PC-3 (cell line): ENCODE results near the gene FNBP1L. TPM values are rescaled to one million over a fixed set of nuclear protein-coding genes. Genes with fewer than 3 reads are reported as not detected.

Source experiments
- ATAC-seq: fragments of 200-7000 bp; cut with Tn5 transposase; 2 replicates; pipeline ENCODE4 v1.9.1; 2020; ENCODE audit warnings: mild to moderate bottlenecking, moderate library complexity
- BruUV-seq: library from RNA; stranded (reverse); fragments of 400-500 nt; replicated peaks from 2 replicates; lab custom pipeline; 2021; lab: Mats Ljungman, UMichigan
- CTCF ChIA-PET: fragments of 300-600 bp; sonication (Branson Sonifier 250); formaldehyde crosslinking; loops from one replicate; lab custom pipeline; 2022; ENCODE audit warnings: antibody characterized with exemption; lab: Charles Lee
- POLR2A ChIA-PET: fragments of 300-600 bp; sonication (Branson Sonifier 250); formaldehyde crosslinking; loops from one replicate; lab custom pipeline; 2022; ENCODE audit warnings: antibody characterized with exemption; ENCODE audit not compliant: unreplicated experiment; lab: Charles Lee
- DNase-seq: peaks from one replicate; pipeline ENCODE4 v3.0.0-alpha.2; 2015
- H2AFZ ChIP-seq: fragments of 300-600 bp; sonication (generic); 2 replicates; pipeline ENCODE4 v1.6.0; 2016; ENCODE audit warnings: antibody characterized with exemption, low read length
- H3F3A ChIP-seq: fragments of 300-600 bp; sonication (generic); one replicate; pipeline ENCODE4 v1.6.0; 2017; ENCODE audit warnings: antibody characterized with exemption, low read length, control low read depth, mild to moderate bottlenecking; ENCODE audit not compliant: unreplicated experiment
- H3K27ac ChIP-seq: fragments of 300-600 bp; sonication (generic); 2 replicates; pipeline ENCODE4 v1.5.1; 2016; ENCODE audit warnings: mild to moderate bottlenecking, low read length
- H3K27me3 ChIP-seq: fragments of 300-600 bp; sonication (generic); 2 replicates; pipeline ENCODE4 v1.6.1; 2016; ENCODE audit warnings: low read length, mixed read lengths
- H3K36me3 ChIP-seq: fragments of 300-600 bp; sonication (generic); 2 replicates; pipeline ENCODE4 v1.6.1; 2016; ENCODE audit warnings: low read depth, mixed run types, low read length, mixed read lengths
- H3K4me1 ChIP-seq: fragments of 300-600 bp; sonication (generic); 2 replicates; pipeline ENCODE4 v1.5.1; 2016; ENCODE audit warnings: low read length; ENCODE audit not compliant: insufficient read depth
- H3K4me2 ChIP-seq: fragments of 300-600 bp; sonication (generic); 2 replicates; pipeline ENCODE4 v1.6.0; 2016; ENCODE audit warnings: low read length
- H3K4me3 ChIP-seq: fragments of 300-600 bp; sonication (generic); 2 replicates; pipeline ENCODE4 v1.5.1; 2016; ENCODE audit warnings: mild to moderate bottlenecking, low read length, mixed read lengths
- H3K79me2 ChIP-seq: fragments of 300-600 bp; sonication (generic); 2 replicates; pipeline ENCODE4 v1.6.1; 2017; ENCODE audit warnings: low read length, mixed read lengths
- H3K9ac ChIP-seq: fragments of 300-600 bp; sonication (generic); 2 replicates; pipeline ENCODE4 v1.6.0; 2016; ENCODE audit warnings: mild to moderate bottlenecking, low read length
- H3K9me2 ChIP-seq: fragments of 300-600 bp; sonication (generic); replicated peaks from 2 replicates; pipeline ENCODE4 v1.6.1; 2016; ENCODE audit warnings: mixed run types, low read length, mixed read lengths
- H3K9me3 ChIP-seq: fragments of 300-600 bp; sonication (generic); 2 replicates; pipeline ENCODE4 v1.6.1; 2016; ENCODE audit warnings: low read length, mixed read lengths
- H4K20me1 ChIP-seq: fragments of 300-600 bp; sonication (generic); 2 replicates; pipeline ENCODE4 v1.6.1; 2016; ENCODE audit warnings: low read length, mixed read lengths
- EZH2 ChIP-seq: fragments of 300-600 bp; sonication (generic); IDR thresholded peaks from one replicate; pipeline ENCODE4 v1.6.1; 2017; ENCODE audit warnings: antibody characterized with exemption, mild to moderate bottlenecking, low read length; ENCODE audit not compliant: unreplicated experiment
- EZH2phosphoT487 ChIP-seq: fragments of 300-600 bp; sonication (generic); IDR thresholded peaks from 2 replicates; pipeline ENCODE4 v1.6.1; 2018; ENCODE audit warnings: mild to moderate bottlenecking, antibody characterized with exemption, low read length, borderline replicate concordance
- intact Hi-C: fragments of 100-400 bp; cut with micrococcal nuclease; formaldehyde crosslinking; loops from 2 replicates; pipeline ENCODE4 v1.9.0; 2023
- total RNA-seq: library from RNA; depleted of rRNA; stranded (reverse); fragments of >200 nt; gene quantifications from 2 replicates; pipeline ENCODE4 v1.2.3, GENCODE V29; 2014
- TF ChIP-seq, protein P1 (sequence below): fragments of 300-600 bp; sonication (generic); conservative IDR thresholded peaks from 2 replicates; pipeline ENCODE4 v1.5.1; 2017; ENCODE audit warnings: antibody characterized with exemption, low read depth, mild to moderate bottlenecking, low read length

FNBP1L gene
- total RNA-seq, 1 experiment from 2014 or later = 28.3 TPM

DNA sequence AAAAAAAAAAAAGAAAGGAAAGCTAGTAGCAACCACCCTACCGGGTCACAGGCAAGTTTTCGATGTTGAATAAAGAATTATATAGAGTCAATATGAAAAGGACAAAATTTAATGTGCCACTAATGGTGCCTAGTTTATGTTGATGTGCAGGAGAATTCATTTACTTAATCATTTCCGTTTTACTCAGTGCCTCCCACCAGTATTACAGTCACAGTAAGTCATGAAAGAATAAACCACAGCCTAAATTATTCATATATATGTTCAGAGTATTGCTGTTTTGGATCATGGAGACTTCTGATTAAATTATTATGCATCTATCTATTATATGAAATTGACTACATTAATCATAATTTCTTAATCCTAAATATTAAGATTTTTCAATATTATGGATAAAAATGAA, 35.3 kb downstream of the FNBP1L start:
- Histone ChIP-seq H3K79me2 (peaks cover 55% of the 10 kb centered on the region), H3K4me3 (no peak overlapping the region), H3K4me2 (no peak overlapping the region), H4K20me1 (no peaks in the 10 kb centered on the region), H3K9me3 (no peaks in the 10 kb centered on the region), H3K4me1 (no peaks in the 10 kb centered on the region), H2AFZ (no peak overlapping the region), H3K27ac (no peak overlapping the region), H3K9ac (no peak overlapping the region), H3K36me3 (no peaks in the 10 kb centered on the region), H3F3A (no peaks in the 10 kb centered on the region), H3K27me3 (no peaks in the 10 kb centered on the region), H3K9me2 (no peaks in the 10 kb centered on the region)
- intact Hi-C loops = no loop called here
- ATAC-seq (no peak), DNase-seq (no peak)
- ChIA-PET CTCF (interaction anchor here (0.6 kb wide), 1 partner anchor 146 kb away, joined by 3 read pairs; no protein-coding TSS in a partner anchor), POLR2A (no interaction called here)
- no TSS peak for BruUV-seq
- no peak for TF ChIP-seq EZH2
- TF ChIP-seq, protein P1, sequence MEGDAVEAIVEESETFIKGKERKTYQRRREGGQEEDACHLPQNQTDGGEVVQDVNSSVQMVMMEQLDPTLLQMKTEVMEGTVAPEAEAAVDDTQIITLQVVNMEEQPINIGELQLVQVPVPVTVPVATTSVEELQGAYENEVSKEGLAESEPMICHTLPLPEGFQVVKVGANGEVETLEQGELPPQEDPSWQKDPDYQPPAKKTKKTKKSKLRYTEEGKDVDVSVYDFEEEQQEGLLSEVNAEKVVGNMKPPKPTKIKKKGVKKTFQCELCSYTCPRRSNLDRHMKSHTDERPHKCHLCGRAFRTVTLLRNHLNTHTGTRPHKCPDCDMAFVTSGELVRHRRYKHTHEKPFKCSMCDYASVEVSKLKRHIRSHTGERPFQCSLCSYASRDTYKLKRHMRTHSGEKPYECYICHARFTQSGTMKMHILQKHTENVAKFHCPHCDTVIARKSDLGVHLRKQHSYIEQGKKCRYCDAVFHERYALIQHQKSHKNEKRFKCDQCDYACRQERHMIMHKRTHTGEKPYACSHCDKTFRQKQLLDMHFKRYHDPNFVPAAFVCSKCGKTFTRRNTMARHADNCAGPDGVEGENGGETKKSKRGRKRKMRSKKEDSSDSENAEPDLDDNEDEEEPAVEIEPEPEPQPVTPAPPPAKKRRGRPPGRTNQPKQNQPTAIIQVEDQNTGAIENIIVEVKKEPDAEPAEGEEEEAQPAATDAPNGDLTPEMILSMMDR = no peak
- TF ChIP-seq EZH2phosphoT487 = no peak

DNA sequence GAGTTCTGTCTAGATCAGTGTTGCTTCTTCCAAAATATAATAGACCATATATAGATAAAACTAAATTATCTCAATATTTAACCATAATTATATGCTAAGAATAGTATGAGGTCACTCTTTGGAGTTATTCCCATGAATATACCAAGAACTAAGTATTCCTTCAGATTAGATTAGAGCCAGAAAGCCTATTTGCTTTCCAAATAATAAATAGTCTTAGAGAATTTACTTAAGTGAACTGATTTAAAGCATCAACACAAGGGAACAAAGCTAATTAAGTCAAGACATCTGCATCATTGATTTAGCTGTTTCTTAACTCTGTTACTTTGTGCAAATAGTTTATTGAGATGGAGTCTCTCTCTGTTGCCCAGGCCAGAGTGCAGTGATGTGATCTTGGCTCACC, 35.7 kb downstream of the FNBP1L start:
- H3K9ac ChIP-seq = no peak overlapping the region
- no peaks in the 10 kb centered on the region for H4K20me1 ChIP-seq
- H3K4me1 ChIP-seq = no peaks in the 10 kb centered on the region
- H3K9me2 ChIP-seq = no peaks in the 10 kb centered on the region
- POLR2A ChIA-PET = no interaction called here
- ATAC-seq (no peak), DNase-seq (no peak)
- no peaks in the 10 kb centered on the region for H3F3A ChIP-seq
- H3K4me3 ChIP-seq = no peak overlapping the region
- no peaks in the 10 kb centered on the region for H3K27me3 ChIP-seq
- CTCF ChIA-PET = interaction anchor here (0.6 kb wide), 1 partner anchor 146 kb away, joined by 3 read pairs; no protein-coding TSS in a partner anchor
- H3K36me3 ChIP-seq = no peaks in the 10 kb centered on the region
- no peaks in the 10 kb centered on the region for H3K9me3 ChIP-seq
- no peak overlapping the region for H3K4me2 ChIP-seq
- H3K27ac ChIP-seq = no peak overlapping the region
- peaks cover 55% of the 10 kb centered on the region for H3K79me2 ChIP-seq
- no peak for TF ChIP-seq EZH2phosphoT487
- TF ChIP-seq, protein P1 = no peak
- TF ChIP-seq EZH2 = no peak
- no TSS peak for BruUV-seq
- intact Hi-C loops = no loop called here
- no peak overlapping the region for H2AFZ ChIP-seq

DNA sequence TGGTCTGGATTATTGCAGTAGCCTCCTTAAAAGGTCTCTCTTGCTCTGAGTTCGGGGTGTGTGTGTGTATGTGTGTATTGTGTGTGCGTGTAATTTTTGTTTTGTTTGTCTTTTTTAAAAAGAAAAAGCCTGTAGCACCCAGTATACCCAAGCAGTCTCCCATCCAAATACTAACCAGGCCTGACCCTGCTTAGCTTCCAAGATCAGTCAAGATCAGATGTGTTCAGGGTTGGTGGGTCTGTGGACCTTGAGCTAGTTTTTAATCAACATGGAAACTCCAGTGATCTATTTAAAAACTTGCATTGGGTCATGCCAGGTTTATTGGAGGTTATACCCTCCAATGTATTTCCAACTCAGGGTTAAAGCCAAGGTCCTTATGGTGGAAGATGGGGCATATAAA, 40.3 kb downstream of the FNBP1L start:
- CTCF ChIA-PET = no interaction called here
- POLR2A ChIA-PET = no interaction called here
- no peak for ATAC-seq

More for the DNA sequence above, 40.3 kb downstream of the FNBP1L start:
- intact Hi-C loops = no loop called here
- Histone ChIP-seq H3K4me3 (no peak overlapping the region), H3F3A (no peaks in the 10 kb centered on the region), H3K27ac (no peak overlapping the region), H3K27me3 (no peaks in the 10 kb centered on the region), H2AFZ (no peak overlapping the region), H3K36me3 (no peaks in the 10 kb centered on the region), H3K9ac (no peak overlapping the region), H3K9me3 (no peaks in the 10 kb centered on the region), H3K79me2 (peaks cover 73% of the 10 kb centered on the region), H3K4me1 (no peaks in the 10 kb centered on the region), H3K4me2 (no peak overlapping the region), H3K9me2 (no peaks in the 10 kb centered on the region), H4K20me1 (no peaks in the 10 kb centered on the region)
- no peak for DNase-seq
- TF ChIP-seq, protein P1 = no peak
- no peak for TF ChIP-seq EZH2
- TF ChIP-seq EZH2phosphoT487 = no peak
- no TSS peak for BruUV-seq
